GM18499 (cell line): ENCODE results near the gene NMU.
"Not testable (repeated sequence)": the region's sequence is repeated elsewhere in the genome, so short reads cannot be mapped to it uniquely, and the experiment has no call there.

Experiments used
- ATAC-seq: cut with Tn5 transposase; IDR thresholded peaks from one replicate; pipeline ENCODE4 v1.9.1; 2021; ENCODE audit warnings: moderate number of reproducible peaks; ENCODE audit not compliant: insufficient read depth, unreplicated experiment

Gene NMU

GRCh38 chr4:55571806-55572205 lies 64.3 kb downstream of the NMU start:
- ATAC-seq: no peak

- ATAC-seq: peak; percentile 56
Measured at GRCh38 chr4:55568905-55569504, 67.1 kb downstream of the NMU start.

- ATAC-seq: peak; percentile 100
Measured at GRCh38 chr4:55561889-55562288, 74.2 kb downstream of the NMU start.

GRCh38 chr4:55560096-55560495 lies 76.0 kb downstream of the NMU start:
- ATAC-seq: no peak

GRCh38 chr4:55554453-55555030 lies 81.6 kb downstream of the NMU start:
- ATAC-seq: no peak

GRCh38 chr4:55553441-55554201 lies 82.5 kb downstream of the NMU start:
- no peak for ATAC-seq

- not testable (repeated sequence) for ATAC-seq
Measured at GRCh38 chr4:55551964-55552363, 84.1 kb downstream of the NMU start.

GRCh38 chr4:55549888-55550287 lies 86.2 kb downstream of the NMU start:
- ATAC-seq: no peak

- no peak for ATAC-seq
Measured at GRCh38 chr4:55547918-55548317, 88.2 kb downstream of the NMU start.

GRCh38 chr4:55547466-55547770 lies 88.7 kb downstream of the NMU start:
- no peak for ATAC-seq

GRCh38 chr4:55546756-55547465 lies 89.2 kb downstream of the NMU start, which contains the start of gene CLOCK:
Gene CLOCK, minus strand, starts transcription at chr4:55546909. Its CDS starts 64,124 bp downstream, at chr4:55482785.
- ATAC-seq: peak; percentile 65

GRCh38 chr4:55546506-55546755 lies 89.7 kb downstream of the NMU start:
- no peak for ATAC-seq

- no peak for ATAC-seq
Measured at GRCh38 chr4:55545641-55546505, 90.2 kb downstream of the NMU start.
